ENCODE results near the gene HECTD4. TPM values are rescaled to one million over a fixed set of nuclear protein-coding genes. Genes with fewer than 3 reads are reported as not detected.

The HECTD4 gene
- total RNA-seq (2014; rRNA removed; shearing (Covaris generic)), result 18.1 and 34.5 TPM in 2 replicates
- 62.4 and 67.7 TPM in 2 replicates for total RNA-seq (2022)
- Bru-seq, nascent RNA, result percentile 72 among the genes with signal in this experiment
- BruChase-seq, experiment 1, labeled RNA remaining after a 6-hour chase, result percentile 76 among the genes with signal in this experiment
- percentile 73 among the genes with signal in this experiment for BruChase-seq, experiment 2, labeled RNA remaining after a 2-hour chase
- long read RNA-seq, partial matches to known transcripts, result 29 of 45 reads
- long read RNA-seq, other reads (novel, unspliced or antisense), result 16 of 45 reads

- Histone ChIP-seq H3K9me2 (ENCODE audit: insufficient read depth, low read length) (no peaks in the 10 kb centered on the region), H3K4me2 (ENCODE audit: low read length) (peak within 1 kb of the TSS; percentile 99), H3K36me3 (ENCODE audit: insufficient read depth, low read length) (no peaks in the 10 kb centered on the region), H4K20me1 (ENCODE audit: insufficient read depth, low read length) (no peaks in the 10 kb centered on the region), H3K79me2 (ENCODE audit: insufficient read depth, low read depth, low read length) (peaks cover 43% of the 10 kb centered on the region), H3K4me3 (ENCODE audit: low read depth, low read length, poor library complexity, severe bottlenecking) (peak within 1 kb of the TSS; percentile 80), H2AFZ (ENCODE audit: low read length) (peak within 1 kb of the TSS; percentile 89), H3K9me3 (ENCODE audit: low read length) (no peaks in the 10 kb centered on the region), H3K4me1 (ENCODE audit: insufficient read depth, low read length, poor library complexity, severe bottlenecking) (peaks cover 14% of the 10 kb centered on the region), H3K27ac (ENCODE audit: low read depth, low read length, poor library complexity, severe bottlenecking) (peak within 1 kb of the TSS; percentile 80)
- BruUV-seq (replicated peaks), result no TSS peak
- TF ChIP-seq CTCF (conservative IDR thresholded peaks at IDR 0.05; ENCODE audit: low read length), result no peak
- TF ChIP-seq EZH2phosphoT487 (IDR thresholded peaks at IDR 0.05; ENCODE audit: borderline replicate concordance, low read depth, low read length), result no peak
- ChIA-PET POLR2A (no interaction called here), CTCF (ENCODE audit: unreplicated experiment) (no interaction called here)
- DNase-seq (ENCODE audit: low spot score), result peak; percentile 94
- intact Hi-C loops (cut with micrococcal nuclease; ENCODE audit: unreplicated experiment), result loop anchor here (2.0 to 10.0 kb wide), 3 partner anchors 277 to 537 kb away; partner anchors contain the start of genes MAPKAPK5 and NAA25
Measured at GRCh38 chr12:112381883-112382796, at the start of gene HECTD4. Gene HECTD4 (minus strand): TSS chr12:112382431. CDS start chr12:112382128, 303 bp downstream.

- intact Hi-C loops (cut with micrococcal nuclease; ENCODE audit: unreplicated experiment), result no loop called here
- H3K79me2 ChIP-seq (ENCODE audit: insufficient read depth, low read depth, low read length), result peaks cover 73% of the 10 kb centered on the region
- no peak for DNase-seq (ENCODE audit: low spot score)
- ChIA-PET CTCF (ENCODE audit: unreplicated experiment) (no interaction called here), POLR2A (interaction anchor here (1.1 kb wide), 1 partner anchor 39 kb away, joined by 3 read pairs; no protein-coding TSS in a partner anchor)
- no peaks in the 10 kb centered on the region for H4K20me1 ChIP-seq (ENCODE audit: insufficient read depth, low read length)
- no peak for TF ChIP-seq EZH2phosphoT487 (IDR thresholded peaks at IDR 0.05; ENCODE audit: borderline replicate concordance, low read depth, low read length)
- no peak for TF ChIP-seq CTCF (conservative IDR thresholded peaks at IDR 0.05; ENCODE audit: low read length)
- H3K4me1 ChIP-seq (ENCODE audit: insufficient read depth, low read length, poor library complexity, severe bottlenecking), result no peaks in the 10 kb centered on the region
- no peaks in the 10 kb centered on the region for H3K9me2 ChIP-seq (ENCODE audit: insufficient read depth, low read length)
- peaks cover 44% of the 10 kb centered on the region for H3K36me3 ChIP-seq (ENCODE audit: insufficient read depth, low read length)
- no peak overlapping the region for H3K4me3 ChIP-seq (ENCODE audit: low read depth, low read length, poor library complexity, severe bottlenecking)
- H3K4me2 ChIP-seq (ENCODE audit: low read length), result no peak overlapping the region
- no peaks in the 10 kb centered on the region for H3K9me3 ChIP-seq (ENCODE audit: low read length)
- H3K27ac ChIP-seq (ENCODE audit: low read depth, low read length, poor library complexity, severe bottlenecking), result no peak overlapping the region
- no peak overlapping the region for H2AFZ ChIP-seq (ENCODE audit: low read length)
- no TSS peak for BruUV-seq (replicated peaks)
Measured at GRCh38 chr12:112431965-112432364, 49.7 kb upstream of the HECTD4 start.
